Left hindlimb (tissue), 1 donor: ENCODE results near the gene CSRNP2.
"Not testable (repeated sequence)": the region's sequence is repeated elsewhere in the genome, so short reads cannot be mapped to it uniquely, and the experiment has no call there.

ENCODE experiments used
- DNase-seq: peaks from one replicate; pipeline ENCODE4 v3.0.0-alpha.2; 2018

Gene CSRNP2, protein sequence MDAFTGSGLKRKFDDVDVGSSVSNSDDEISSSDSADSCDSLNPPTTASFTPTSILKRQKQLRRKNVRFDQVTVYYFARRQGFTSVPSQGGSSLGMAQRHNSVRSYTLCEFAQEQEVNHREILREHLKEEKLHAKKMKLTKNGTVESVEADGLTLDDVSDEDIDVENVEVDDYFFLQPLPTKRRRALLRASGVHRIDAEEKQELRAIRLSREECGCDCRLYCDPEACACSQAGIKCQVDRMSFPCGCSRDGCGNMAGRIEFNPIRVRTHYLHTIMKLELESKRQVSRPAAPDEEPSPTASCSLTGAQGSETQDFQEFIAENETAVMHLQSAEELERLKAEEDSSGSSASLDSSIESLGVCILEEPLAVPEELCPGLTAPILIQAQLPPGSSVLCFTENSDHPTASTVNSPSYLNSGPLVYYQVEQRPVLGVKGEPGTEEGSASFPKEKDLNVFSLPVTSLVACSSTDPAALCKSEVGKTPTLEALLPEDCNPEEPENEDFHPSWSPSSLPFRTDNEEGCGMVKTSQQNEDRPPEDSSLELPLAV

DNA sequence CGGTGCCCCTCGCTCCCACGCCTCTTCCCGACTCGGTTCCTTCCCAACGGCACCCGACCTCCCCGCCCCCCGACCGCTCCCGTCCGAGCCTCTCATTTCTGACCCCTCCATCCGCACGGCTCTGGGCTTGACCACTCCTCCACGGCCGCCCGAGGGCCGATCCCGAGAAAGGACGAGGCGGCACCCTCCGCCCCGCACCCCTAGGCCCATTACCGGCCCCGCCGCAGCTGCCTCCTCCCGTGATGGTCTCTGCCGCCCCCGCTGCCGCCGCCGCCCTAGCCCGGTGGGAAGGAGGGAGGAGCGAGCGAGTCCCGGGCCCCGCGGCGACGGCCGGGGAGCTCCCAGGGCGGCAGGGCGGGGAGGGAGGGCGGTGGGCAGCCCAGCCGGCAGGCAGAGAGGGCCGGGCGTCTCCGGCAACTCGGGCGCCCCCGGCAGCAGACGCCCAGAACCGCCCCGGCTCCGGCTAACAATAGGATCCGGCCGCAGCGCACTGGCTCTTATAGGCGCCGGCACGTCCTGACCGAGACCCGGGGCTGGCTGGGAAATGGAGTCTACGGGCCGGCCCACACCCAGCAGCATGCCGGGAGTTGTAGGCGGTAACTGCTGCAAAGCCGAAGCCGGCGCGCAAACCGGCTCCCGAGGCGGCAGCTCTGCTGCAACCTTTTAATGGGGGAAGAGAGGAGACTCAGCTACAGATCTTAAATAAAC, at the start of gene CSRNP2:
Gene CSRNP2, minus strand, starts transcription at position 471 of the 708 bp plus-strand sequence. CDS start 7,035 bp downstream, outside the sequence.
- peak; percentile 98 for DNase-seq

- DNase-seq = no peak
Measured at GRCh38 chr12:51132693-51133092, 49.3 kb upstream of the CSRNP2 start.

DNA sequence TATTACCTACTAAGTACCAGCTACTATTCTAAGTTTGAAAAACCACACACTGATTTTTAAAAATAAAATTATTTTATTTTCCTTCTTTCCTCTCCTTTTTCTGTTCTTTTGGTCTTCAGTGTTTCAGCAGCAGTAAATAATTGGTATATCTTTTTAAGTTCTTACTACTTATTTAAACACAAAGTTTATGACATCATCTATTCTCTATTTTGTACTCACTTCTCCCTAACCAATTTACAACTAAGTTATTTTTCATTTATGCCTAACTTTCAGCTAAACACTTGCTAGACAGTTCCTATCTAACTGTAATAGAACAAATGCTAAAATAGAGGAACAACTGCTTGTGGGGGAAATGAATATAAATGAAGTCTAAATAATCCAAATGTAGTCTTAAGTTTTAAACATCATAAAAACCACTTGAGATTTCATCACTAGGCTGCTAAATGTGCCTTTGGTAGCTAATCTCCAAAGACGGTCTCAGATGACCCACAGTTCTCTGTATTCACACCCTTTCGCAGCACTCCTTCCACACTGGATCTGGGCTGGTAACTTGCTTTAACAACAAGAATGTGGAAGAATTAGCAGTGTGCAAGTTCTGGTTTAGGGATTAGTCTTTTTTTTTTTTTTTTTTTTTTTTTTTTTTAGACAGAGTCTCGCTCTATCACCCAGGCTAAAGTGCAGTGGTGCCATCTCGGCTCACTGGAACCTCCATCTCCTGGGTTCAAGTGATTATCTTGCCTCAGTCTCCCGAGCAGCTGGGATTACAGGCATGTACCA, 48.5 kb upstream of the CSRNP2 start:
- DNase-seq = no peak

- DNase-seq = no peak
Measured at GRCh38 chr12:51128919-51129318, 45.5 kb upstream of the CSRNP2 start.

GRCh38 chr12:51127050-51127729, 43.8 kb upstream of the CSRNP2 start:
- no peak for DNase-seq

DNA sequence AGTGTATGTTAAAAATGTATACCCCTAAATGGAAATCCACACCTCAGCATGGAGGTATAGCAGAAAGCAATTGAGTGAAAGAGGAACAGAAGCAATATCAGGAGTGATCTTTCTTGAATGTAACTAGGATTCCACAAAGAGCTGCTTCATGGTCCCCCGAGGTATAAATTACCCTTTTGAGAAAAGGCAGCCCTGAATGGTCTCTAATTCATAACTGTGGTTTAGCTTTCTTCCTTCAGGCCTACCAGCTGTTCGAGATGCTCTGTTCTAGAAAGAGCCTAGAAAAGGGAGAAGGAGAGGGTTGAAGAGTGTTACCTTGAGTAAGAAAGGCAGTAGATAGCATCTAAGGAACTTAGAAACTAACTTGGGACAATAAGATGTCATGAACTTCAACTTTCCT, 42.9 kb upstream of the CSRNP2 start:
- no peak for DNase-seq

DNA sequence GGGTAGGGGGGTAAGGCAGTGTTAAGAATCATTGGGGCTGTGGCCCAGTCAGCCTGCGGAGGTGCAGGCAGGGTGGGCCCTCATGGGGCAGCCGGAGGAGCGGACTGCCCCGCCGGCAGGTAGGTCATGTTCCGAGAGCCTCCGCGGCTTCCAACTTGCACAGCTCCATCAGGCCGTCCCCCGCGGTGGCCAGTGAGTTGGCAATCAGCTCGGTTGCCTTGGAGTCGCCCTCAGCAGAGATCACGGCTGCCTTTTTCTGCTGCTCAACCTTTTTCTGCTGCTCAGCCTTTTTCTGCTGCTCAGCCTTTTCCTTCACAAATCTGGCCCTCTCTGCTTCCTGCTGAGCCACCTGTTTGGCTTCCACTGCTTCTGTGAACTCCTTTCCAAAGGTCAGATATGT, 41.1 kb upstream of the CSRNP2 start:
- no peak for DNase-seq

DNA sequence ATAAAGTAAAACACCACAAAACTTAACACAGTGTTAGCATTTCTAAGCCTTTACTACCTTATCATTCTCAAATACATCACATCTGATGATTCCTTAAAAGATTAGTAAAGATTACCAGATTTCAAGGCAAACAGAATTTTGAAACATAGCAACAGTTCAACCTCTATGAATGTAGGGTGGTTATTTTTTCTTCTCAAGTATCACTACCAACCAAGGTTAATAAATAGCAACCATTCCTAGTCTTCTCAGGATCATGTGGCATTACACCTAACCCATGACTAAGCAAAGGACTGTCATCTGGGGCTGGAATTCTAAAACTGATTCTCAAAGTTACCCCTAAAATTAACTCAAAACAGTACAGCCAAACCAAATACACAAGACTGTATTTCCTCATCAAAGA, 39.4 kb upstream of the CSRNP2 start:
- no peak for DNase-seq

DNA sequence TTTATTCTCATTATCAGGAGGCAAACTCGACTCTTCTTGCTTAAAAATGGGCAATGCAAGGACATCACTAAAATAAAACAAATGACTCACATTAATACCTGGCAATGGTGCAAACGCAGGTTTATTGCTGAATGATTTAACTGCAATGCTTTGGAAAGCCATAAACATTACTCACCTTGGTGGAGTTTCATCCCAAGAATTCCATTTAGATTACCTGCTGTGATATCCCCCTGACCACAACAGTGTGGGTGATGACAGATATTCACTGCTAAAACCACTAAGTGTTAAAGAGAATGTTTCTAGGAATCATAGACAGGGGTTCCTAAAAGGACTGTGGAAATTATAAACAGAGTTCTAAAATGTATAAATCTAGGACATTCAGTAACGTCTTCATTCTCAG, 35.3 kb upstream of the CSRNP2 start:
- no peak for DNase-seq

DNA sequence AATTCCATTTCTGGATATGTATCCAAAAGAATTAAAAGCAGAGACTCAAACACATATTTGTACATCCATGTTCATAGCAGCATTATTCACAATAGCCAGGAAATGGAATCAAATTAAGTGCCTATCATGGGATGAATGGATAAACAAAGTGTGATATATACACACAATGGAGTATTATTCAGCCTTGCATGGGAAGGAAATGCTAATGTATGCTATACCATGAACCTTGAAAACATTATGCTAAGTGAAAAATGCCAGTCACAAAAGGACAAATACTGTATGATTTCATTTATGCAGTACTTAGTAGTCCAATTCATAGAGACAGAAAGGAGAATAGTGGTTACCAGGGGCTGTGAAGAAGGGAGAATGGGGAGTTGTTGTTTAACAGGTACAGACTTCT, 32.1 kb upstream of the CSRNP2 start:
- DNase-seq = no peak

GRCh38 chr12:51108136-51108535, 24.7 kb upstream of the CSRNP2 start:
- no peak for DNase-seq

- DNase-seq = no peak
Measured at GRCh38 chr12:51103977-51104376, 20.6 kb upstream of the CSRNP2 start.

DNA sequence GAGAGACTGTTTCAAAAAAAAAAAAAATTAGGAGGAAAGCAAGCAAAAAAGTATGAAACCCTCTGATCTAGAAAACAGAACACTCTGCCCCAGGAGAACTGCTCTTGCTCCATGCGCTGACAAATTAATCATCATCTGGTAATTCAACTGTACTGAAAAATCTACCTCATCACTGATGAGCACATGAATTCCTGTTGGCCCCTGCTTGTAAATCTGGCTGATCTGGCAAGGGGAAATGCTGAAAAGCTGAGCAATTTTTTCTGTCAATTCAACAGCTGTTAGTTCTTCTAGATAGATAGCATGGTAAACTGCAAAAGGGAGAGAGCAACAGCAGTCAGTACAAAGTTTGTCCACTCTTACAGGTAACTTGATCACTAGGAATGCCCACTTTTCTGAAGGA, 15.2 kb upstream of the CSRNP2 start:
- DNase-seq = no peak

DNA sequence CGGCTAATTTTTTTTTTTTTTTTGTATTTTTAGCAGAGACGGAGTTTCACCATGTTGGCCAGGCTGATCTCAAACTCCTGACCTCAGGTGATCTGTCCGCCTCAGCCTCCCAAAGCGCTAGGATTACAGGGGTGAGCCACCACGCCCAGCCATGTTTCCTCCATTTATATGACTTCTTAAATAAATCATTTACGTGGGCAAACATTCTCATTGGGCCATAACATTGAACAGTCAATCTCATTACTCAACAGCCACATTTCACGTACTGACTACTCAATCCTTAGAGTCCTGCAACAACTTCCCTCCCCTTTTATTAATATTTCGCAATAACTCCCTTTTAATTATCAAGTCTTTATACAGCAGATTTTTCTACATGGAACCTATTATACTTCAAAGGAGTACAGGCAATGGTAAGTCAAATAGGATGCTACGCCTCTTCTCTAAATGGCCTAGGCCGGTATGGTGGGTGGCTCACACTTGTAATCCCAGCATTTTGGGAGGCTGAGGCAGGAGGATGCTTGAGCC, 7.4 kb upstream of the CSRNP2 start:
- DNase-seq = no peak

- no peak for DNase-seq
Measured at GRCh38 chr12:51087818-51088217, 4.4 kb upstream of the CSRNP2 start.

GRCh38 chr12:51086933-51087332, 3.5 kb upstream of the CSRNP2 start:
- no peak for DNase-seq

GRCh38 chr12:51085757-51086156, 2.4 kb upstream of the CSRNP2 start:
- DNase-seq = no peak

- DNase-seq = no peak
Measured at GRCh38 chr12:51082561-51083125, 753 bp downstream of the CSRNP2 start.

GRCh38 chr12:51081421-51081820, 2.0 kb downstream of the CSRNP2 start:
- no peak for DNase-seq

- DNase-seq = no peak
Measured at GRCh38 chr12:51080136-51080535, 3.3 kb downstream of the CSRNP2 start.

- not testable (repeated sequence) for DNase-seq
Measured at GRCh38 chr12:51078866-51079265, 4.5 kb downstream of the CSRNP2 start.

- not testable (repeated sequence) for DNase-seq
Measured at GRCh38 chr12:51078346-51078745, 5.0 kb downstream of the CSRNP2 start.
